HCEC 1CT (cell line): ENCODE measurements around the gene LETM1.
"Not testable (repeated sequence)": the region's sequence is repeated elsewhere in the genome, so short reads cannot be mapped to it uniquely, and the experiment has no call there.

Source experiments
- DNase-seq: peaks from one replicate; pipeline ENCODE4 v3.0.0-alpha.2; 2017

Gene LETM1

GRCh38 chr4:1851160-1851559 lies 4.8 kb downstream of the LETM1 start:
- no peak for DNase-seq

- DNase-seq, result no peak
These were observed 5.7 kb downstream of the LETM1 start for GRCh38 chr4:1850276-1850675.

- no peak for DNase-seq
These were observed 9.4 kb downstream of the LETM1 start for GRCh38 chr4:1846580-1846979.

GRCh38 chr4:1844618-1845017 lies 11.3 kb downstream of the LETM1 start:
- not testable (repeated sequence) for DNase-seq

GRCh38 chr4:1843852-1844251 lies 12.1 kb downstream of the LETM1 start:
- DNase-seq, result no peak

- peak; percentile 86 for DNase-seq
These were observed 12.9 kb downstream of the LETM1 start for GRCh38 chr4:1842993-1843448.

GRCh38 chr4:1842339-1842895 lies 13.5 kb downstream of the LETM1 start:
- no peak for DNase-seq

GRCh38 chr4:1841887-1842210 lies 14.1 kb downstream of the LETM1 start:
- no peak for DNase-seq

GRCh38 chr4:1841201-1841886 lies 14.6 kb downstream of the LETM1 start:
- no peak for DNase-seq

- no peak for DNase-seq
These were observed 16.7 kb downstream of the LETM1 start for GRCh38 chr4:1839282-1839681.

- no peak for DNase-seq
These were observed 18.9 kb downstream of the LETM1 start for GRCh38 chr4:1837069-1837468.

- no peak for DNase-seq
These were observed 19.3 kb downstream of the LETM1 start for GRCh38 chr4:1836650-1837049.

GRCh38 chr4:1835836-1836235 lies 20.1 kb downstream of the LETM1 start:
- DNase-seq, result not testable (repeated sequence)

GRCh38 chr4:1834047-1834775 lies 21.7 kb downstream of the LETM1 start:
- no peak for DNase-seq

GRCh38 chr4:1833307-1834046 lies 22.5 kb downstream of the LETM1 start:
- DNase-seq, result no peak

- no peak for DNase-seq
These were observed 23.3 kb downstream of the LETM1 start for GRCh38 chr4:1832690-1833089.

GRCh38 chr4:1831331-1831730 lies 24.6 kb downstream of the LETM1 start:
- DNase-seq, result no peak

GRCh38 chr4:1830642-1831228 lies 25.2 kb downstream of the LETM1 start:
- DNase-seq, result no peak

- DNase-seq, result no peak
These were observed 25.7 kb downstream of the LETM1 start for GRCh38 chr4:1830234-1830633.

GRCh38 chr4:1826531-1827350 lies 29.2 kb downstream of the LETM1 start:
- DNase-seq, result no peak

- no peak for DNase-seq
These were observed 30.6 kb downstream of the LETM1 start for GRCh38 chr4:1825326-1825725.

GRCh38 chr4:1824746-1825145 lies 31.2 kb downstream of the LETM1 start:
- no peak for DNase-seq
